Motor neuron (in vitro differentiated cells): Measurements from ENCODE around the gene MFAP3L. TPM values are rescaled to one million over a fixed set of nuclear protein-coding genes. Genes with fewer than 3 reads are reported as not detected.

ENCODE experiments used
- ATAC-seq, 8 experiments: fragments of 200-7000 bp; cut with Tn5 transposase; replicated peaks in 6 of 8; 2 replicates each; pipeline ENCODE4 v1.8.0; 2021; ENCODE audit warnings: mild to moderate bottlenecking in 8 of 8, moderate library complexity in 8 of 8
- H3K27ac ChIP-seq, 2 donors: fragments of 250-450 bp; sonication (Bioruptor Pico); 2 replicates each; pipeline ENCODE4 v1.9.0; 2021; ENCODE audit warnings: antibody characterized with exemption in 2 of 2, mild to moderate bottlenecking in 2 of 2, moderate library complexity in 1 of 2
- H3K4me1 ChIP-seq, 2 donors: fragments of 250-450 bp; sonication (Bioruptor Pico); replicated peaks in 1 of 2; 2 replicates each; pipeline ENCODE4 v1.6.1; 2021; ENCODE audit warnings: antibody characterized with exemption in 2 of 2, mild to moderate bottlenecking in 2 of 2, moderate library complexity in 1 of 2
- H3K4me3 ChIP-seq, 5 donors: fragments of 250-450 bp; sonication (Bioruptor Pico); 2 replicates each; pipeline ENCODE4 v1.9.0; 2021; ENCODE audit warnings: antibody characterized with exemption in 5 of 5, mild to moderate bottlenecking in 5 of 5, moderate library complexity in 4 of 5
- WGBS, 10 experiments: fragments of 450-650 bp; shearing (Covaris generic); methylation state at CpG; one replicate each; pipeline ENCODE4 v1.0.0; 2022; 5-methylcytosine and 5-hydroxymethylcytosine counted together
- in situ Hi-C, 9 experiments: fragments of 400-800 bp; cut with MboI; loops; one replicate each; pipeline ENCODE4 v1.15.0; 2021; ENCODE audit warnings: low sequenced_read_pairs in 9 of 9, low pct_unique_long_range_greater_than_20kb in 2 of 9; ENCODE audit not compliant: unreplicated experiment in 9 of 9
- total RNA-seq, 8 experiments: library from RNA; unstranded; fragments of 300-600 nt; gene quantifications; 2 replicates each; pipeline versions ENCODE4 v1.2.3 to v1.2.4, GENCODE V29; 2022

The MFAP3L gene
- total RNA-seq, 8 experiments from 2014 or later: 1.0 to 15.1 (median 4.4) TPM

DNA sequence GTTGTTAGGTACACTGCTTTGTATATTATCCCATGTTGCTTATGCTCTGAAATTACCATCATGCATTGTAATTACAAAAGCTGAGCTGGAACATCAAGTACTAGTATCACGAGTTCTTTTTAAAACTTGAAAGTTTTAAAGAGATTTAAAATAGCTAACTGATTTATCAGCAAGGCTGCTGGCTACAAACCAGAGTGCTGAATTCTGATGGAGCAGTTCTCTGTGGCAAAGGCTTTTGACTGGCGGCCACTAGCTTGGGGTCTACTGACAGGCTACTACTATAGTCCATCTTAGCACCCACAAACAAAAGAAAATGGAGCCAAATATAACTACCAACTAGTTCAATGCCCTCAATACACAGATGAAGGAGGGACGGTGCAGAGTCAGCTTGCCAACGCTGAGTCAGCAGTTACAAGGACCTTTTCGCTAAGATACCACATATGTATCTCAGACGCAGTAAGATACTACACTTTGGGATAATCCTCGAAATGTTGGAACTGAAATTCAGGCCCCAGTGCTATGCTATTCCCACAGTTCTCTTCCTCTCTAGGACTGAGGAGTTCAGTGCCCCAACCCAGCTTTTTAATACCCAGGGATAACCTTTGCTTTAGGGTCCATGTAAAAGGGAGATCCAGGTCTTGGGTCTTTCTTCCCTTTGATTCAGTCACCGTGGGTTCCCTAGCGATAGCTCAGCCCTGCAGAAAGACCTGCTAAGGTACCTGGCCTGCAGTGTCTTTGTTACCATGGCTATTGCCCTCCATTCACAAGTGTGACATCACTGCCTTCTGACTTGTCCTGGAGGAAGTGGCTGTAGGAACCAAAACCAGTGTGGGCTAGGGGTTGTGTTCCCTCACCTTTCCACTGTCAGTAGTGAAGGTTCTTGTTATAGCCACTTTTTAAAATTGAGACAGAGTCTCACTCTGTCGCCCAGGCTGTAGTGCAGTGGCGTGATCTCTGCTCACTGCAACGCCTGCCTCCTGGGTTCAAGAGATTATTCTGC lies 22.8 kb downstream of the MFAP3L start:
- in situ Hi-C loops: loop anchor here in 1 of 9 experiments (25.0 kb wide), 1 partner anchor 191 kb away; no protein-coding TSS in a partner anchor
- H3K4me1 ChIP-seq: no peaks in the 10 kb centered on the region
- 20 to 100% (median 91%) methylated on average over 1 to 9 of the region's 12 CpGs; no CpG with 5 or more reads in 1 of the 10 experiments for WGBS, 10 experiments
- peak in 1 of 8 experiments; percentile 10 for ATAC-seq
- no peak overlapping the region for H3K27ac ChIP-seq
- H3K4me3 ChIP-seq: no peak overlapping the region

DNA sequence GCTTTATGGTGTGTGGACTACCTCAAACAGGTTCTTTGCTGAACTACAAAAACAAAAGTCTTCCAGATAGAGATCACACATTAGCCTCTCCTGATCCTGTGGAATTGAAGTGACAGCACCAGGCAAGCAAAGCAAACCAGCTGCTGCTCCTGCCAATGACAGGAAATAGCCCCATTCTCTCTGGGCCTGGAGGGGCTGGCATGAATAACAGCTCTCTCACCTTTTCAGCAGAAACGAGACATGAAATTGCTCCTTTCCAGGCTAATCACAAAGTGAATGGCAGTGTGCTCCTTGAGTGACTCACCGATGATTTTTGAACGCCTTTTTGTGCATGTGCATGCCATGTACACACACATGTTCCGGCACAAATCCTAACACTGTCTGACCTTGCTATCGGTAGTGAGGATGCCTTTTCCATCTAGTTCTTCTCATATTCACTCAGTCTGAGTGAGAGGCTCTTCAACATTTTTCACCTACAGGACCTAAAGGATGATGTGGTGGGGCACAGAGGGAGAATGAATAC lies 24.4 kb downstream of the MFAP3L start:
- in situ Hi-C loops: loop anchor here in 1 of 9 experiments (25.0 kb wide), 1 partner anchor 190 kb away; no protein-coding TSS in a partner anchor
- WGBS, 10 experiments: 50 to 100% (median 80%) methylated on average over 2 to 5 of the region's 5 CpGs; no CpG with 5 or more reads in 4 of the 10 experiments
- peak in 1 of 8 experiments; percentile 10 for ATAC-seq
- Histone ChIP-seq H3K27ac (no peak overlapping the region), H3K4me1 (no peaks in the 10 kb centered on the region), H3K4me3 (no peak overlapping the region)

DNA sequence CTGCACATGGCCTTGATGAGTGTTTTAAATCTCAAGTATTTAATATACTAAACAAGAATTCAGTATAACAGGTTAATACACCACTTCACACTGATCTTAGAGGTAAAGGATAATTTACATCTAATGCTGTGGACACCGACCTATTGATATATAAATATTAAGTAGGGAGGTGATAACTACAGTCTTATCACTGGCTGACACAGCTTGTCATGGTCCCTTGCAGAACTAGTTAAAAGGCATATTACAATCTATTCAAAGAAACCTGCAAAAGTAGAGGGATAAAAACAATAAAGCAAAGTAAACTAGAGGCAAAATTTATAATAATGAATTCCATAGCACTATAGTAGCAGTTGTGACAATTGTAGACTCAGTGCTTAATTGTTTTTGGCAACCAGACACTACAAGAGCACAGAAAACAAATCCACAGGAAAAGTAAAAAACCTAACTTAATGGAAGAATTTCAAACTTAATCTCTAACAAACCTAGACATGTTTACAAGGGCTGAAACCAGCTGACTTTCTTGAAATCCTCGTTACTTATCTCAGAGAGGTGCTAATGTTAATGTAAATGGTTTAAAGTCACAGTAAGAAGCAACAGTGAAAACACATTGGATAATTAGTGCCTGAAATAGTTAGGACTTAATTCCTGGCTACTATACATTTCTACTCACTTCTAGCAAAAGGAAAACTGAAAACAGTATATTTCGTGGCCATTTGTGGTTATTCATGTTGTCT lies 25.0 kb downstream of the MFAP3L start:
- in situ Hi-C loops: loop anchor here in 1 of 9 experiments (25.0 kb wide), 1 partner anchor 189 kb away; no protein-coding TSS in a partner anchor
- WGBS, 10 experiments: 20 to 92% (median 83%) methylated on average over 1 to 3 of the region's 3 CpGs
- H3K27ac ChIP-seq: no peak overlapping the region

DNA sequence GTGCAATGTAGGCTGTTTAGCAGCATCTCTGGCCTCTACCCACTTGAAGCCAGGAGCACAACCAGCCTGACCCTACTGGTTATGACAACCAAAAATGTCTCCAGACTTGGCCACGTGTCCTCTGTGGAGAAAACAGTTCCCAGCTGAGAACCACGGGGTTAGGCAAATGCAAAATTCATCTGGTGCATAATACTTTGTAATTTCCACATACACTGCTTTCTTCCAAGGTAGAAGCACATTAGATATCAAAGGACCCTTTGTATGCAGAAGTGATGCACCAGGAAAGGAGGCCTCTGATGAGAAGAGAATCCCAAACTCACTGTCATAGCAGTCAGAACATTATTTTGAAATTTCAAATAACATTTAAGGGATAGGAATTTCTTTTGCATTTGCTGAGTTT lies 26.3 kb downstream of the MFAP3L start:
- ATAC-seq: no peak
- in situ Hi-C loops: loop anchor here in 1 of 9 experiments (25.0 kb wide), 1 partner anchor 188 kb away; no protein-coding TSS in a partner anchor
- Histone ChIP-seq H3K4me3 (no peak overlapping the region), H3K27ac (no peak overlapping the region), H3K4me1 (no peaks in the 10 kb centered on the region)
- 18 to 81% (median 65%) methylated on average over 1 to 2 of the region's 2 CpGs; no CpG with 5 or more reads in 3 of the 10 experiments for WGBS, 10 experiments

More for the DNA sequence above, 25.0 kb downstream of the MFAP3L start:
- no peak for ATAC-seq
- H3K4me3 ChIP-seq: no peak overlapping the region
- no peaks in the 10 kb centered on the region for H3K4me1 ChIP-seq

DNA sequence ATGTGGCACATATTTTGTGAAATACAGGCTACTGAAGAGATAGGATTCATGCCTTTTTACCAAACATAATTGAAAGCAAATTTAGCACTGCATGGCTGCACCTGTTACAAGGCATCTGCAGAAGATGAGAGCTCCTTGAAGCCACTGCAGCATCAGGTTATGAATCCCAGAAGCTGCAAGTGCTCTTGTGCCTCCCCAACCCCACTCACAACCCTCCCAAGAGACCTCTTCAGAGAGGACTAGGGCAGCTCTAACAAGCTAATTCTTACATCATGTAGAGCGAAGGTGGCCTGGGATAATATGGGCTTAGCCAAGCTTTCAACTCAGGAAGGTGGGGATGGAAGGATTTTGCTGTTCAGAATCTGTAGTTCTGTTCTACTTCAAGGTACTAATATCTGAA lies 27.2 kb downstream of the MFAP3L start:
- ATAC-seq: peak in 5 of 8 experiments; percentile 27 to 70 (median 58)
- H3K4me3 ChIP-seq: no peak overlapping the region
- H3K27ac ChIP-seq: no peak overlapping the region
- 50 to 100% (median 83%) methylated on average over 1 of the region's 1 CpG; no CpG with 5 or more reads in 6 of the 10 experiments for WGBS, 10 experiments
- H3K4me1 ChIP-seq: no peaks in the 10 kb centered on the region
- in situ Hi-C loops: no loop called here

DNA sequence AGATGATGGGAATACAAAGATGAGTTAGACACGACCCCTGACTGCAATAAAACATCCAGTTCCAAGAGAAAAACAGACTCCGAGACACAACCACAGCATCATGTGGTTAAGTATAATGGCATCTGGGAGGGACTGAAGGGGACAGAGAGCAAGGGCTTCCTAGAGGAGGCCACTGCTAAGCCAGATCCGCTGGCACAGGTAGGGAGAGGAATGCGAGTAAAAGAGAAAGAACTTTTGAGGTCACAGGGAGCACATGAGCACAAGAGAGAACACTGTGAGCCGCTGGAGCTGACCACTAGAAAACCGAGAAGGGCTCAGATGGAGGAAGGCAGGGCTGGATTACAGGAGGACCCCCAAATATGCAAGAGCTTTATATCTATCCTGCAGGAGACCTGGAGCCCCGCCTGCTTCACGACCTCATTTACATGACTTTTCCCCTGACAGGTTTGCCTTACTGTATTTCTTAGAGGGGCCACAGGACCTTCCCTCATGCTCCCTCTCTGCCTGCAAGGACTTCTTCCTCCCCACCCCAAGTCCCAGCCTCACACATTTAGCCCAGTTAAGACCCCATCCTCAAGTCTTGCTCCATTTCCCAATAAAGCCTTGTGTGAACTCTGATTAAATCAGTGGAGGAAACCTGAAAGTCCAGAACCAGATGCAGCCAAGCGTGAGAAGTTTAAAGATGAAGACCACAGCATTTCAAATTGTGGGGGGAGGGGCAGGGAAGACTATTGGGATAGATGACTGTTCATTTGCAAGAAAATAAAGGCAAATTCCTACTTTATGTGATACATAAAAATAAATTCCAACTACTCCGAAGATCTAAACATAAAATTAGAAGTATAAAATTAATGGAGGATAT lies 29.6 kb downstream of the MFAP3L start:
- 19 to 94% (median 82%) methylated on average over 2 to 9 of the region's 10 CpGs for WGBS, 10 experiments
- no peak overlapping the region for H3K27ac ChIP-seq
- ATAC-seq: no peak
- in situ Hi-C loops: no loop called here
- no peaks in the 10 kb centered on the region for H3K4me1 ChIP-seq
- no peak overlapping the region for H3K4me3 ChIP-seq

DNA sequence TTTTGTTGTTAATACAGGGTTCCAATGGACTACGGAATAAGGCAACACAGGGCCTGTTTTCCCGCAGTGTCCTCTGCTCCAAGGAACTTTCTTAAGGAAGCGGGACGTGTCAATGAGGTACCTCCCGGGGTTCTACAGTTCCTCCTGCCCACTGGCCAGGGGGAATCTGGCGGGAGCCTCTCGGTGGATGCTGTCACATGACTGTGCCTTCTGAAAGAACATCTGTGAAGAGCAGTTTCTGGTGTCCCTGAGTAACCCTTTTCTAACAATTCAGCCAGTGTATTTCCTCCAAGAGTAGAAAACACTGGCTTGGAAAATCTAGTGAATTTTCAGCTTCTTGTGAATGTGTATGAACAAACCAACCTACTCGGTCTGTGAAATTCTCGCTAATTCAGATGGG lies 32.7 kb downstream of the MFAP3L start:
- in situ Hi-C loops: no loop called here
- ATAC-seq: no peak
- H3K4me1 ChIP-seq: peaks cover 0 to under 1% of the 10 kb centered on the region in 2 donors
- 67 to 82% (median 79%) methylated on average over 2 to 9 of the region's 9 CpGs; no CpG with 5 or more reads in 1 of the 10 experiments for WGBS, 10 experiments
- no peak overlapping the region for H3K4me3 ChIP-seq
- H3K27ac ChIP-seq: no peak overlapping the region

DNA sequence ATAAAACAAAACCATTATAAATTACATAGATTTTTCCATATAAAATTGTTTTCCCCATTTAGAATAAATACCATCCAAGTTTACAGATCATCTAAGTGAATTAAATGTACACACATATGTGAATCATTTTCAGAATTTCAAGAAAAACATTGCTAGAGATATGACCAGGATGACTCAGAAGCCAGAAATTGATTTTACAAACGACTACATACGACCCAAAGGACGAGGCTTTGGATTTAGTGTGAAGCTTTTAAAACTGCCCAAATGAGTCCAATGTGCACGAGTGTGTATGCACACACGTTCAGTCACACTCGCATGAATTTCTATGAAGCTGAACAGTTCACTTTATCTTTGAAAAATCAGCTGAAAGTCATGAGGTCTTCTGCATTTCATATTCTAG lies 37.9 kb downstream of the MFAP3L start:
- 18 to 93% (median 77%) methylated on average over 1 to 6 of the region's 6 CpGs; no CpG with 5 or more reads in 2 of the 10 experiments for WGBS, 10 experiments
- ATAC-seq: peak in 1 of 8 experiments; percentile 30
- Histone ChIP-seq H3K4me1 (peaks cover 0 to 31% of the 10 kb centered on the region in 2 donors), H3K27ac (no peak overlapping the region), H3K4me3 (no peak overlapping the region)
- in situ Hi-C loops: no loop called here

DNA sequence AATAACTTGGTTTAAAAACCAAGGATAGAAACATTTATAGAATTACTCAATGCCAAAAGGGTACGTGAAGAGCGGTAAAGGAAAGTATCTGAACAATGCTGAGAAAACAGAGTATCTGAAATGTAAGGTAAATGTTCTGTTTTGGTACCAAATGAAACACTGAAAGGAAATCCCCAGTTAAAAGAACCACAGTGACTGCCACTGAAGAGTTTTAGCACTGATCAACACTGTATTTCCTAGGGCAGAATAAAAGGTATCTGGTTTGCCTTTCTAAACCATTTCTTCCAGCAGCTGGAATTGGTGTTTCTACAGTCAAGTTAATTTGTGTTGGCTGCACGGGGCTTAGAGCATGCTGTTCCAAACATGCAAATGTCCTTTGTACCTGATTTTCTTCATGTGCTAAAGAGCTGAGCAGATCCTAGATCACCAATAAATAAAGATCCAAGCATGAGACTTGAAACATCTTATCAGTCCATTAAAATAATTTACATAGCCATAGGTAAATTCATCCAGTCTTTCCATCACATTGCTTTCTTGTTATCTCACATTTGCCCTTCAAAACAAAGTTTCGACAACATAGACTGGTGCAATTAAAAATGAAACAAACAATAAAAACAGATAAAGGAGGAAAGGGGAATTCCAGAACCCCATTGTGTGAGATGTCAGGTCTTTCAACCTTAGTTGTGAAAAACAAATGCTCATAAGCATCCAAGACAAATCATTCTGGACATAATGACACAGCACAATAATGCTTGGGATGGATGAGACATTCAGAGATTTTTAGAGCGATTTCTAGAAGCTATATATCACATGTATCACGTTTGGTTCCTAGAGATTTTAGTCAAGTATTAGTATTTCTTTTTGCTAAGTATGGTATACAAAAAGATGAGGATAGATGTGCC lies 38.6 kb downstream of the MFAP3L start:
- Histone ChIP-seq H3K27ac (no peak overlapping the region), H3K4me1 (peaks cover 0 to 31% of the 10 kb centered on the region in 2 donors), H3K4me3 (no peak overlapping the region)
- WGBS, 10 experiments: 36 to 83% (median 70%) methylated on average over 2 to 6 of the region's 6 CpGs
- in situ Hi-C loops: no loop called here
- ATAC-seq: no peak

DNA sequence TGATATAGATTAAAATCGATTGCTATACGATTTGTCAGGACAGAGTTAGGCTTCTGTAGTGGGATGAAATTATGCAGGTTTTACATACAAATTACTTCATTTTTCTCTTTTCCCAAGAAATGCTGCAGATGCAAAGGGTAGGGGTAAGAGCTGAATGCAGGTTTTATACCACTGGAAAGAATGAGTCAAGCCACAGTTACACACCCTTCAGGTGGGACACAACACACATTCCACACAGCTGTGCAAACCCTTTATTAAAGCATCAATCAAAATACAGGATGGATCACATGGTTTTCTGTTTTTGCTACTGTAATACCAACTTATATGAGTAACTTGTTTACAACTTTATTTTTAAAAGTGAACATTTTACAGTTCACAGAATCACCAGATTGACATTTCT lies 39.8 kb downstream of the MFAP3L start:
- ATAC-seq: no peak
- in situ Hi-C loops: no loop called here
- WGBS, 10 experiments: 46 to 100% (median 94%) methylated on average over 1 to 2 of the region's 2 CpGs; no CpG with 5 or more reads in 3 of the 10 experiments
- Histone ChIP-seq H3K27ac (no peak overlapping the region), H3K4me3 (no peak overlapping the region), H3K4me1 (peaks cover 0 to 31% of the 10 kb centered on the region in 2 donors)

DNA sequence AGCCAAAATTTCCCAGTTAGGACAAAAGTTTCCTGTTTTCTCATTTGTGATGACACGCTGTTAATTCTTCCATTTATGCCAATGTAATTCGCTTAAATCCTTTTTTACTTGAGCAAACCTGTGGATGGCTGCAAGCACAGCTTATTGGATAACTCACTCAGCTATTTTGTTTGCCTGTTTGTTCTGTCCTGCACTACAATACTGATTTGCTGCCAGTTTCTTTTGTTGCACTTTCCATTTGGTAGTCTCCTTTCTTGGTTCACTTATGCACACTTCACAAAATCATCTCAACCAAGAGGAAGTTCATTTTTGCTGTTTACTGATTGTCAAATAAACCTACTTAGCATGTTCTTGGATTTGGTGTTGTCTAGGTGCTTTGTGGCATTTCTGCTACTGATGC lies 40.3 kb downstream of the MFAP3L start:
- Histone ChIP-seq H3K4me3 (no peak overlapping the region), H3K27ac (no peak overlapping the region), H3K4me1 (peaks cover 0 to 31% of the 10 kb centered on the region in 2 donors)
- in situ Hi-C loops: no loop called here
- ATAC-seq: no peak
- 49 to 92% (median 81%) methylated on average over 1 to 2 of the region's 2 CpGs; no CpG with 5 or more reads in 2 of the 10 experiments for WGBS, 10 experiments
